HTERT RPE-1 (cell line): ENCODE measurements around the gene PSD4.

ENCODE experiments used
- in situ Hi-C: fragments of 300-500 bp; cut with MboI; formaldehyde crosslinking; loops from 4 replicates; pipeline ENCODE4 v1.14.3; 2020; ENCODE audit warnings: low sequenced_read_pairs

Gene PSD4

GRCh38 chr2:113167115-113167932 is 6.4 kb upstream of the PSD4 start:
- in situ Hi-C loops = no loop called here

GRCh38 chr2:113167962-113168340 is 5.8 kb upstream of the PSD4 start:
- in situ Hi-C loops = no loop called here

GRCh38 chr2:113169002-113169530 is 4.7 kb upstream of the PSD4 start:
- in situ Hi-C loops = no loop called here

GRCh38 chr2:113169586-113169985 is 4.2 kb upstream of the PSD4 start:
- in situ Hi-C loops = no loop called here

- in situ Hi-C loops = no loop called here
Measured at GRCh38 chr2:113171334-113172075, 2.3 kb upstream of the PSD4 start.

GRCh38 chr2:113172721-113173541 is 840 bp upstream of the PSD4 start:
- in situ Hi-C loops = no loop called here

GRCh38 chr2:113174376-113174750 is 592 bp downstream of the PSD4 start:
- in situ Hi-C loops = no loop called here

GRCh38 chr2:113175042-113175628 is 1.4 kb downstream of the PSD4 start:
- in situ Hi-C loops = no loop called here

- in situ Hi-C loops = no loop called here
Measured at GRCh38 chr2:113175736-113176695, 2.2 kb downstream of the PSD4 start.

- in situ Hi-C loops = no loop called here
Measured at GRCh38 chr2:113176696-113177355, 3.1 kb downstream of the PSD4 start.

GRCh38 chr2:113178069-113178746 is 4.4 kb downstream of the PSD4 start:
- in situ Hi-C loops = no loop called here

GRCh38 chr2:113178891-113179290 is 5.1 kb downstream of the PSD4 start:
- in situ Hi-C loops = no loop called here

- in situ Hi-C loops = no loop called here
Measured at GRCh38 chr2:113179446-113180045, 5.8 kb downstream of the PSD4 start.

- in situ Hi-C loops = no loop called here
Measured at GRCh38 chr2:113180131-113180946, 6.6 kb downstream of the PSD4 start.

GRCh38 chr2:113181258-113182051 is 7.7 kb downstream of the PSD4 start:
- in situ Hi-C loops = no loop called here

GRCh38 chr2:113182471-113183260 is 8.9 kb downstream of the PSD4 start:
- in situ Hi-C loops = no loop called here
